A549 (cell line): ENCODE results near the gene OPCML.

Experiments used
- BHLHE40 ChIP-seq: IDR thresholded peaks from 2 replicates; pipeline ENCODE4 v1.6.1; 2012; ENCODE audit warnings: low read depth, low read length, inconsistent platforms
- CBX2 ChIP-seq: fragments of 200-600 bp; sonication (generic); IDR thresholded peaks from 2 replicates; pipeline ENCODE4 v1.6.1; 2016; ENCODE audit warnings: low read depth, mild to moderate bottlenecking, borderline replicate concordance
- EHMT2 ChIP-seq: fragments of 200-600 bp; sonication (generic); IDR thresholded peaks from 2 replicates; pipeline ENCODE4 v1.6.1; 2016; ENCODE audit warnings: antibody characterized with exemption, low read depth, mild to moderate bottlenecking, moderate library complexity
- EP300 ChIP-seq, 2 experiments: fragments of >200 bp; sonication (Bioruptor Twin); formaldehyde crosslinking; IDR thresholded peaks; 2 replicates in 1 of 2; 3 replicates in 1 of 2; pipeline ENCODE4 v1.6.1; 2016 to 2017
- JUN ChIP-seq, 2 experiments: fragments of >200 bp; sonication (Bioruptor Twin); formaldehyde crosslinking; IDR thresholded peaks; 2 replicates in 1 of 2; 3 replicates in 1 of 2; pipeline ENCODE4 v1.6.1; 2016 to 2017
- JUNB ChIP-seq: fragments of >200 bp; sonication (Bioruptor Twin); formaldehyde crosslinking; IDR thresholded peaks from 2 replicates; pipeline ENCODE4 v1.6.1; 2016
- MYC ChIP-seq: IDR thresholded peaks from 2 replicates; pipeline ENCODE4 v1.6.1; 2012; ENCODE audit warnings: mild to moderate bottlenecking, inconsistent platforms, low read length, improper control_type of control experiment, borderline replicate concordance
- POLR2A ChIP-seq: IDR thresholded peaks from 2 replicates; pipeline ENCODE4 v1.6.1; 2012; ENCODE audit warnings: mild to moderate bottlenecking, low read length
- RFX5 ChIP-seq: fragments of 450-650 bp; IDR thresholded peaks from 2 replicates; pipeline ENCODE4 v1.7.1; 2014; ENCODE audit warnings: antibody characterized with exemption, mild to moderate bottlenecking, moderate library complexity
- RNF2 ChIP-seq: fragments of 200-600 bp; sonication (generic); IDR thresholded peaks from 2 replicates; pipeline ENCODE4 v1.6.1; 2016; ENCODE audit warnings: low read depth, mild to moderate bottlenecking, antibody characterized with exemption, moderate library complexity, borderline replicate concordance
- TF ChIP-seq, protein P1 (sequence below): fragments of 450-650 bp; IDR thresholded peaks from 2 replicates; pipeline ENCODE4 v1.6.1; 2014; ENCODE audit warnings: antibody characterized with exemption
- TF ChIP-seq, protein P2 (sequence below): fragments of >200 bp; sonication (Bioruptor Twin); formaldehyde crosslinking; IDR thresholded peaks from 3 replicates; pipeline ENCODE4 v1.5.1; 2016
- TF ChIP-seq, protein P3 (sequence below): fragments of >200 bp; sonication (Bioruptor Twin); formaldehyde crosslinking; IDR thresholded peaks from 2 replicates; pipeline ENCODE4 v1.6.1; 2016
- TF ChIP-seq, protein P4 (sequence below): IDR thresholded peaks from 2 replicates; pipeline ENCODE4 v1.6.1; 2012; ENCODE audit warnings: low read depth, borderline replicate concordance

DNA sequence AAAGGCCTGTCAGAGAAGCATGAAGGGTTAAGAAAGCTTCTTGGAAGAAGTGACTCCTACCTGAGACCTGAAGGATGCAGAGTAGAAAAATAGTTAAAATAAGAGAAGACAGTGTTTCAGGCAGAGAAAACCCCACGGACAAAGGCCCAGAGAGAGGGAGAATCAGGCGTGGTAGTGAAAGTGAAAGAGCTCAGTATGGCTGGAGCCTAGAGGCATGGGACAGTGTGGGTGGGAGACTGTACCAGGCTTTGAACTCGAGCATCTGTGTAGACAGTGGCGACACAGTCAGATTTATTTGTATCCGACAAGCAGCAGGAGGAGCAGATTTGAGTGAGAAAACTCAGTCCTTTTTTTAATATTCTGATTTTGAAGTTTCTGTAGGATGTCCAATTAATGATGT is 360.0 kb downstream of the OPCML start:
- TF ChIP-seq POLR2A (no peak), EHMT2 (no peak), EP300 (IDR thresholded peaks at IDR 0.05) (no peak), BHLHE40 (no peak), RNF2 (no peak), RFX5 (no peak), JUN (IDR thresholded peaks at IDR 0.05) (no peak), CBX2 (no peak), JUNB (no peak), MYC (no peak)
- TF ChIP-seq, protein P1, sequence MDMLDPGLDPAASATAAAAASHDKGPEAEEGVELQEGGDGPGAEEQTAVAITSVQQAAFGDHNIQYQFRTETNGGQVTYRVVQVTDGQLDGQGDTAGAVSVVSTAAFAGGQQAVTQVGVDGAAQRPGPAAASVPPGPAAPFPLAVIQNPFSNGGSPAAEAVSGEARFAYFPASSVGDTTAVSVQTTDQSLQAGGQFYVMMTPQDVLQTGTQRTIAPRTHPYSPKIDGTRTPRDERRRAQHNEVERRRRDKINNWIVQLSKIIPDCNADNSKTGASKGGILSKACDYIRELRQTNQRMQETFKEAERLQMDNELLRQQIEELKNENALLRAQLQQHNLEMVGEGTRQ, result no peak
- TF ChIP-seq, protein P2, sequence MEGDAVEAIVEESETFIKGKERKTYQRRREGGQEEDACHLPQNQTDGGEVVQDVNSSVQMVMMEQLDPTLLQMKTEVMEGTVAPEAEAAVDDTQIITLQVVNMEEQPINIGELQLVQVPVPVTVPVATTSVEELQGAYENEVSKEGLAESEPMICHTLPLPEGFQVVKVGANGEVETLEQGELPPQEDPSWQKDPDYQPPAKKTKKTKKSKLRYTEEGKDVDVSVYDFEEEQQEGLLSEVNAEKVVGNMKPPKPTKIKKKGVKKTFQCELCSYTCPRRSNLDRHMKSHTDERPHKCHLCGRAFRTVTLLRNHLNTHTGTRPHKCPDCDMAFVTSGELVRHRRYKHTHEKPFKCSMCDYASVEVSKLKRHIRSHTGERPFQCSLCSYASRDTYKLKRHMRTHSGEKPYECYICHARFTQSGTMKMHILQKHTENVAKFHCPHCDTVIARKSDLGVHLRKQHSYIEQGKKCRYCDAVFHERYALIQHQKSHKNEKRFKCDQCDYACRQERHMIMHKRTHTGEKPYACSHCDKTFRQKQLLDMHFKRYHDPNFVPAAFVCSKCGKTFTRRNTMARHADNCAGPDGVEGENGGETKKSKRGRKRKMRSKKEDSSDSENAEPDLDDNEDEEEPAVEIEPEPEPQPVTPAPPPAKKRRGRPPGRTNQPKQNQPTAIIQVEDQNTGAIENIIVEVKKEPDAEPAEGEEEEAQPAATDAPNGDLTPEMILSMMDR, result no peak
- TF ChIP-seq, protein P3, sequence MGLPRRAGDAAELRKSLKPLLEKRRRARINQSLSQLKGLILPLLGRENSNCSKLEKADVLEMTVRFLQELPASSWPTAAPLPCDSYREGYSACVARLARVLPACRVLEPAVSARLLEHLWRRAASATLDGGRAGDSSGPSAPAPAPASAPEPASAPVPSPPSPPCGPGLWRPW, result no peak
- TF ChIP-seq, protein P4, sequence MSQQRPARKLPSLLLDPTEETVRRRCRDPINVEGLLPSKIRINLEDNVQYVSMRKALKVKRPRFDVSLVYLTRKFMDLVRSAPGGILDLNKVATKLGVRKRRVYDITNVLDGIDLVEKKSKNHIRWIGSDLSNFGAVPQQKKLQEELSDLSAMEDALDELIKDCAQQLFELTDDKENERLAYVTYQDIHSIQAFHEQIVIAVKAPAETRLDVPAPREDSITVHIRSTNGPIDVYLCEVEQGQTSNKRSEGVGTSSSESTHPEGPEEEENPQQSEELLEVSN, result no peak
